GM12878 (cell line): ENCODE results near the gene METTL8. TPM values are rescaled to one million over a fixed set of nuclear protein-coding genes. Genes with fewer than 3 reads are reported as not detected.

Source experiments
- BACH1 ChIP-seq: fragments of 450-650 bp; IDR thresholded peaks from 2 replicates; pipeline ENCODE4 v1.6.1; 2017; ENCODE audit warnings: mild to moderate bottlenecking, borderline replicate concordance
- CREB1 ChIP-seq: IDR thresholded peaks from 2 replicates; pipeline ENCODE4 v1.6.1; 2012; ENCODE audit warnings: low read depth, mild to moderate bottlenecking, inconsistent platforms
- DPF2 ChIP-seq: fragments of 450-650 bp; IDR thresholded peaks from 2 replicates; pipeline ENCODE4 v1.6.1; 2017; ENCODE audit warnings: mild to moderate bottlenecking
- ELK1 ChIP-seq: IDR thresholded peaks from 2 replicates; pipeline ENCODE4 v1.6.1; 2012; ENCODE audit warnings: low read depth, low read length, improper control_type of control experiment
- ETV6 ChIP-seq, 2 experiments: fragments of 450-650 bp in 1 of 2; IDR thresholded peaks in 1 of 2; conservative IDR thresholded peaks in 1 of 2; 2 replicates each; pipeline ENCODE4 v1.6.1; 2014; ENCODE audit warnings: antibody characterized with exemption in 1 of 2, borderline replicate concordance in 1 of 2, low read depth in 1 of 2, mild to moderate bottlenecking in 1 of 2, moderate library complexity in 1 of 2
- HDGF ChIP-seq: fragments of 450-650 bp; IDR thresholded peaks from 2 replicates; pipeline ENCODE4 v1.6.1; 2016; ENCODE audit warnings: antibody characterized with exemption
- IRF5 ChIP-seq: fragments of 450-650 bp; IDR thresholded peaks from 2 replicates; pipeline ENCODE4 v1.6.1; 2017; ENCODE audit warnings: borderline replicate concordance
- MAX ChIP-seq: IDR thresholded peaks from 2 replicates; pipeline ENCODE4 v1.6.1; 2012; ENCODE audit warnings: low read depth, low read length, improper control_type of control experiment
- MEF2A ChIP-seq: IDR thresholded peaks from 2 replicates; pipeline ENCODE4 v1.6.1; 2011; ENCODE audit warnings: low read depth, mild to moderate bottlenecking, low read length, moderate library complexity; ENCODE audit not compliant: insufficient read depth
- NRF1 ChIP-seq: conservative IDR thresholded peaks from 2 replicates; pipeline ENCODE4 v1.6.1; 2011; ENCODE audit warnings: mild to moderate bottlenecking, low read depth, low read length, improper control_type of control experiment
- PBX3 ChIP-seq: IDR thresholded peaks from 2 replicates; pipeline ENCODE4 v1.6.1; 2011; ENCODE audit warnings: mild to moderate bottlenecking, low read depth, low read length, moderate library complexity; ENCODE audit not compliant: insufficient replicate concordance
- STAT3 ChIP-seq: IDR thresholded peaks from 2 replicates; pipeline ENCODE4 v1.6.1; 2011; ENCODE audit warnings: low read depth, low read length, improper control_type of control experiment
- USF1 ChIP-seq: IDR thresholded peaks from 2 replicates; pipeline ENCODE4 v1.6.1; 2011; ENCODE audit warnings: borderline replicate concordance, low read depth, mild to moderate bottlenecking, moderate library complexity, mixed read lengths, low read length; ENCODE audit not compliant: insufficient read depth; ENCODE audit errors: extremely low read length
- ZBED1 ChIP-seq: IDR thresholded peaks from 2 replicates; pipeline ENCODE4 v1.6.1; 2016; ENCODE audit warnings: borderline replicate concordance
- ZBTB40 ChIP-seq: fragments of 450-650 bp; IDR thresholded peaks from 2 replicates; pipeline ENCODE4 v1.6.1; 2016; ENCODE audit warnings: mild to moderate bottlenecking, moderate library complexity, borderline replicate concordance
- ZNF217 ChIP-seq: fragments of 450-650 bp; IDR thresholded peaks from 2 replicates; pipeline ENCODE4 v1.6.1; 2017; ENCODE audit warnings: antibody characterized with exemption, mild to moderate bottlenecking
- ZNF687 ChIP-seq: fragments of 450-650 bp; IDR thresholded peaks from 2 replicates; pipeline ENCODE4 v1.6.1; 2017; ENCODE audit warnings: mild to moderate bottlenecking, moderate library complexity
- polyA plus RNA-seq, 11 experiments: library from polyadenylated mRNA; depleted of rRNA in 4 of 11; unstranded in 6 of 11; stranded (reverse) in 5 of 11; fragments of >200 nt; fragmentation: Nextera tagmentation in 4 of 11; fragmentation: Illumina TruSeq in 1 of 11; extraction: Ambion mirVana in 4 of 11; extraction: Trizol in 1 of 11; gene quantifications; 1 replicate in 1 of 11; 2 replicates in 10 of 11; pipeline versions ENCODE4 v1.2.1 to v1.2.3, GENCODE V29; 2011 to 2016; ENCODE audit warnings: inconsistent platforms in 2 of 11, missing spikeins in 2 of 11, low read depth in 1 of 11
- total RNA-seq, 4 experiments: library from RNA; depleted of rRNA in 3 of 4; stranded (reverse); fragments of >200 nt in 3 of 4; fragmentation: Illumina TruSeq in 1 of 4; extraction: Trizol in 1 of 4; gene quantifications; 2 replicates each; pipeline versions ENCODE4 v1.2.1 to v1.2.3, GENCODE V29; 2013 to 2021

Gene METTL8
- total and polyA plus RNA-seq, 10 of the 15 experiments (the other 5 are each of a cell fraction or from before 2014, with no cell fraction given): 30.8 to 96.3 (median 51.5) TPM

GRCh38 chr2:171406044-171406443, 27.7 kb downstream of the METTL8 start (continued):
- TF ChIP-seq IRF5 (no peak), CREB1 (no peak), ZNF217 (peak; percentile 73; the same call in 1 of the 2 replicates), ETV6 (conservative IDR thresholded peaks at IDR 0.05 in 1 of 2, IDR thresholded peaks at IDR 0.05 in 1 of 2; ENCODE audit: borderline replicate concordance in 1 of 2, low read depth in 1 of 2) (no peak), NRF1 (no peak), BACH1 (no peak), ZBTB40 (no peak), MEF2A (no peak), ZNF687 (peak; percentile 58; the same call in 1 of the 2 replicates), USF1 (peak; percentile 57), ZBED1 (no peak), MAX (no peak), STAT3 (no peak), ELK1 (no peak), DPF2 (no peak), HDGF (no peak), PBX3 (no peak)
